Gastrocnemius medialis (tissue), 4 donors: ENCODE results near the gene PAX8.

ENCODE experiments used
- CTCF ChIP-seq, 5 experiments: fragments of 450-650 bp in 3 of 5; fragments of 200-600 bp in 2 of 5; sonication (generic) in 2 of 5; IDR thresholded peaks in 4 of 5; conservative IDR thresholded peaks in 1 of 5; 1 replicate in 4 of 5; 2 replicates in 1 of 5; pipeline ENCODE4 v1.5.1; 2016 to 2019; ENCODE audit warnings: antibody characterized with exemption in 5 of 5, mild to moderate bottlenecking in 3 of 5, moderate library complexity in 3 of 5
- POLR2A ChIP-seq, 2 donors: fragments of 450-650 bp; IDR thresholded peaks; one replicate each; pipeline ENCODE4 v1.6.1; 2017; ENCODE audit warnings: antibody characterized with exemption in 2 of 2, mild to moderate bottlenecking in 2 of 2, moderate library complexity in 2 of 2

- no peak for TF ChIP-seq CTCF (IDR thresholded peaks at IDR 0.05 in 4 of 5, conservative IDR thresholded peaks at IDR 0.05 in 1 of 5)
- no peak for TF ChIP-seq POLR2A (IDR thresholded peaks at IDR 0.05)
Measured at GRCh38 chr2:113221846-113222245, 56.9 kb downstream of the PAX8 start.
